ENCODE results near the gene FAM50B. TPM values are rescaled to one million over a fixed set of nuclear protein-coding genes. Genes with fewer than 3 reads are reported as not detected.
A peak's percentile ranks its signal among the peaks of the same experiment; 100 is the strongest.

Gene FAM50B
- total RNA-seq, 2 donors from 2014 or later, result 9.9 to 15.6 TPM

DNA sequence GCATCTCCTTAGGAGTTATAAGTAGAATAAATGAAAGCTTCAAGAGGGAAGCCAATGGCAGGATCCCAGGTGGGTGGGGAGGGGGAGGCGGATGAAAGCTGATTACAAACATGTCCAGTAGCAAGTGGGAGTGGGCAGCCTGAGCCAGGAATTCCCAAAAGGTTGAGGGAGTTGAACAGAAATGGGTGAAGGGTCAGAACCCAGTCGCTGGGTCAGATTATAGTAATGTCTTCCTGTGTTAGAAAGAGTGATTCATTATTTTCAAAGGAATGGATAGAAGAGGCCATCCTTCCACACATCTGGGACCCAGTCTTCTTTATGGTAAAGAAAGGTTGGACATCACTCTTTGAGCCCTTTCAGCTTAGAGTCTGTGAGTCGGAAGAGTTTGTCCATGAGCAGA, 41.0 kb upstream of the FAM50B start:
- 83 to 85% methylated on average over 3 of the region's 3 CpGs for WGBS, 2 donors
- no peak overlapping the region for H3K27ac ChIP-seq
- no peak for ATAC-seq

DNA sequence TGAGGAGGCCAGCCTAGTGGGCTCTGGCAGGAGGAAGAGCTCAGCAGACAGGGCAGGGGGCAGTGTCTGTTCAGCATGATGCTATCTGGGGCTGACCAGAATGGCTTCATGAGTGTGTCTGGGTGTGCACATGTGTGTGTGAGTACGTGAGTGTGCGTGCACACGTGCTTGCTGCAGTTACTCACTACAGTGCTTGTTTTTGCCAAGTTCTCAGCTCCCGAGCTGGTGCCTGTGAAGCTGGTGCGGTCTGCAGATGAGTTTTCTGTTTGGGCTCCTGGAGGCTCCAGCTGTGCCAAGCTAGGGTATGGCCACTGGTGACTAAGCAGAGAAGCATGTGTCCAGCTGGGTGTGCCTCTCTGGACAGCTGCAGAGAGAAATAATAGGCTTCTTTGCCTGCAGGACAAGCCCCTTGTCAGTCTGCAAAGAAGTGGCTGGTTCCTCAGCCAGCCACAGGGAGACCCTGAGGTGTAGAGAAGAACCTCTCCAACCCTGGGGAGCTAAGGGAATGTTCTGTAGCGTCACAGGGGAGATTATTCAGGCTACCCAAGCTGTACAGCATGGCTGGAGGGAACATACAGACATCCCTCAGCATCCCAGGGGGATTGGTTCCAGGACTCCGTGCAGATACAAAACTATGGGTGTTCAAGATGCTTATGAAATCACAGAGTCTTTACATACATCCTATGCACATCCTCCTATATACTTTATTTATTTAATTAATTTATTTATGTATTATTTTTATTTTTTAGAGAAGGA, 40.2 kb upstream of the FAM50B start:
- TF ChIP-seq POLR2A (IDR thresholded peaks at IDR 0.05), result no peak
- TF ChIP-seq, protein P1, sequence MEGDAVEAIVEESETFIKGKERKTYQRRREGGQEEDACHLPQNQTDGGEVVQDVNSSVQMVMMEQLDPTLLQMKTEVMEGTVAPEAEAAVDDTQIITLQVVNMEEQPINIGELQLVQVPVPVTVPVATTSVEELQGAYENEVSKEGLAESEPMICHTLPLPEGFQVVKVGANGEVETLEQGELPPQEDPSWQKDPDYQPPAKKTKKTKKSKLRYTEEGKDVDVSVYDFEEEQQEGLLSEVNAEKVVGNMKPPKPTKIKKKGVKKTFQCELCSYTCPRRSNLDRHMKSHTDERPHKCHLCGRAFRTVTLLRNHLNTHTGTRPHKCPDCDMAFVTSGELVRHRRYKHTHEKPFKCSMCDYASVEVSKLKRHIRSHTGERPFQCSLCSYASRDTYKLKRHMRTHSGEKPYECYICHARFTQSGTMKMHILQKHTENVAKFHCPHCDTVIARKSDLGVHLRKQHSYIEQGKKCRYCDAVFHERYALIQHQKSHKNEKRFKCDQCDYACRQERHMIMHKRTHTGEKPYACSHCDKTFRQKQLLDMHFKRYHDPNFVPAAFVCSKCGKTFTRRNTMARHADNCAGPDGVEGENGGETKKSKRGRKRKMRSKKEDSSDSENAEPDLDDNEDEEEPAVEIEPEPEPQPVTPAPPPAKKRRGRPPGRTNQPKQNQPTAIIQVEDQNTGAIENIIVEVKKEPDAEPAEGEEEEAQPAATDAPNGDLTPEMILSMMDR (IDR thresholded peaks at IDR 0.05), result no peak
- H3K4me1 ChIP-seq, result peaks cover 35% of the 10 kb centered on the region
- ATAC-seq, result peak; percentile 58
- no peak overlapping the region for H3K27ac ChIP-seq
- 69 to 81% methylated on average over 7 of the region's 7 CpGs for WGBS, 2 donors
- intact Hi-C loops (cut with DNase I), result no loop called here
- no peaks in the 10 kb centered on the region for H3K9me3 ChIP-seq
- H3K27me3 ChIP-seq, result no peaks in the 10 kb centered on the region
- H3K36me3 ChIP-seq (replicated peaks in 1 of 2; ENCODE audit: insufficient read depth in 1 of 2, low read depth in 2 of 2), result no peaks in the 10 kb centered on the region
- H3K4me3 ChIP-seq, result no peak overlapping the region
- peak; percentile 40 to 77 (median 42) for DNase-seq

More for the DNA sequence above, 41.0 kb upstream of the FAM50B start:
- H3K9me3 ChIP-seq, result no peaks in the 10 kb centered on the region
- no peak overlapping the region for H3K4me3 ChIP-seq
- H3K27me3 ChIP-seq, result no peaks in the 10 kb centered on the region
- peaks cover 35% of the 10 kb centered on the region for H3K4me1 ChIP-seq
- H3K36me3 ChIP-seq (replicated peaks in 1 of 2; ENCODE audit: insufficient read depth in 1 of 2, low read depth in 2 of 2), result no peaks in the 10 kb centered on the region
- TF ChIP-seq, protein P1 (IDR thresholded peaks at IDR 0.05), result no peak
- no peak for TF ChIP-seq POLR2A (IDR thresholded peaks at IDR 0.05)
- no peak for DNase-seq
- intact Hi-C loops (cut with DNase I), result no loop called here

DNA sequence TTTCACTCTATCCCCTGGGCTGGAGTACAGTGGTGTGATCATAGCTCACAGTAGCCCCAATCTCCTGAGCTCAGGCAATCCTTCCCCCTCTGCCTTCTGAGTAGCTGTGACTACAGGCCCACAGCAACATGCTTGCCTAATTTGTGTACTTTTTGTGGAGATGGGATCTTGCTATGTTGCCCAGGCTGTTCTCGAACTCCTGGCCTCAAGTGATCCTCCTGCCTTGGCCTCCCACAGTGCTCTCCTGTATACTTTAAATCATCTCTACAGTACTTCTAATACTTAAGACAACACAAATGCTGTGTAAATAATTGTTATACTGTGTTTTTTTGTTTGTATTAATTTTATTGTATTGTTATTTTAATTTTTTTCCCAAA, 39.7 kb upstream of the FAM50B start:
- H3K27me3 ChIP-seq, result no peaks in the 10 kb centered on the region
- WGBS, 2 donors, result 90 to 93% methylated on average over 1 of the region's 1 CpG
- H3K4me3 ChIP-seq, result no peak overlapping the region
- no peaks in the 10 kb centered on the region for H3K9me3 ChIP-seq
- H3K36me3 ChIP-seq (replicated peaks in 1 of 2; ENCODE audit: insufficient read depth in 1 of 2, low read depth in 2 of 2), result no peaks in the 10 kb centered on the region
- DNase-seq, result no peak
- no peak overlapping the region for H3K27ac ChIP-seq
- TF ChIP-seq, protein P1 (IDR thresholded peaks at IDR 0.05), result no peak
- TF ChIP-seq POLR2A (IDR thresholded peaks at IDR 0.05), result no peak
- H3K4me1 ChIP-seq, result peaks cover 35% of the 10 kb centered on the region
- intact Hi-C loops (cut with DNase I), result no loop called here
- ATAC-seq, result no peak

DNA sequence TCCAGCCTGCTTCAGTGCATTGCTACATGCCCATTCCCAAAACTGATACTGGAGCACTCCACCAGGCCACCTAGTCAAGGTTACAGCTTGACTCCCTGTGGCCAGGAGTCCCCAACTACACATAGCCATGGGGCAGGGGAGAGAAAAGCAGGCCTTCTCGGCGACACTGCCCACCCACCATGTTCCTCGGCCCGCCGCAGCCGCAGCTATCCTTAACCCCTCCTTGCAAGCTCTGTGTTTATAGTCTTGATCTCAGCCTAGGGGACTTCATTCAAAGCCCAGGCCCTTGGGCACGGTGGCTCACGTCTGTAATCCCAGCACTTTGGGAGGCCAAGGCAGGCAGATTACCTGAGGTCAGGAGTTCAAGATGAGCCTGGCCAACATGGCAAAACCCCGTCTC, 39.2 kb upstream of the FAM50B start:
- no peak for TF ChIP-seq POLR2A (IDR thresholded peaks at IDR 0.05)
- TF ChIP-seq, protein P1 (IDR thresholded peaks at IDR 0.05), result no peak
- DNase-seq (no peak), ATAC-seq (no peak)
- H3K27ac ChIP-seq, result no peak overlapping the region
- H3K4me3 ChIP-seq, result no peak overlapping the region
- intact Hi-C loops (cut with DNase I), result no loop called here
- peaks cover 35% of the 10 kb centered on the region for H3K4me1 ChIP-seq
- H3K36me3 ChIP-seq (replicated peaks in 1 of 2; ENCODE audit: insufficient read depth in 1 of 2, low read depth in 2 of 2), result no peaks in the 10 kb centered on the region
- no peaks in the 10 kb centered on the region for H3K9me3 ChIP-seq
- 93 to 95% methylated on average over 9 of the region's 9 CpGs for WGBS, 2 donors
- no peaks in the 10 kb centered on the region for H3K27me3 ChIP-seq

DNA sequence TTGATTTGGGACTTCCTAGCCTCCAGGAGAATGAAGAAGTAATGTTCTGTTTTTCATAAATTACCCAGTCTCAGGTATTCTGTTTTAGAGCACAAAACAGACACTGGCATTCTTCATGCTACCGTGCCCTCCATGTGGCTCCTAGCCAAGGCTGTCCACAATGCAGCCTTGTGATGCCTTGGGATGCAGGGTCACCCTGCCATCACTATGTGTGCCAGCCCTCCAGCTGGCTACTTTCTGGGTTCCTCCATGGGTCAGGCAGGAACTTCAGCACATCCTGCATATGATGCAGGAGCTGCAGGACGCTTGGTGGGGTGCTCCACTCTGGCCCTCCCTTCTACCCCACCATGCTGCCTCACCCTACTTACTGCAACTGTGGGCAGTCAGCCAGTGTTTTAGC, 38.0 kb upstream of the FAM50B start:
- TF ChIP-seq, protein P1 (IDR thresholded peaks at IDR 0.05), result no peak
- TF ChIP-seq POLR2A (IDR thresholded peaks at IDR 0.05), result no peak
- intact Hi-C loops (cut with DNase I), result no loop called here
- no peaks in the 10 kb centered on the region for H3K9me3 ChIP-seq
- H3K27ac ChIP-seq, result no peak overlapping the region
- H3K4me1 ChIP-seq, result peaks cover 25% of the 10 kb centered on the region
- WGBS, 2 donors, result 61 to 64% methylated on average over 2 of the region's 2 CpGs
- DNase-seq (peak in 1 of 4 donors; percentile 30), ATAC-seq (no peak)
- no peaks in the 10 kb centered on the region for H3K36me3 ChIP-seq (replicated peaks in 1 of 2; ENCODE audit: insufficient read depth in 1 of 2, low read depth in 2 of 2)
- no peaks in the 10 kb centered on the region for H3K27me3 ChIP-seq
- no peak overlapping the region for H3K4me3 ChIP-seq
